Stimulated activated CD4-positive, alpha-beta T cell treated with anti-CD3 and anti-CD28 coated beads, Interleukin-2, amount 100 ng/mL, for 48 hours (primary cell): ENCODE measurements around the gene TPPP2.

Source experiments
- DNase-seq, 2 donors: peaks; one replicate each; pipeline ENCODE4 v3.0.0-alpha.2; 2020

Gene TPPP2

DNA sequence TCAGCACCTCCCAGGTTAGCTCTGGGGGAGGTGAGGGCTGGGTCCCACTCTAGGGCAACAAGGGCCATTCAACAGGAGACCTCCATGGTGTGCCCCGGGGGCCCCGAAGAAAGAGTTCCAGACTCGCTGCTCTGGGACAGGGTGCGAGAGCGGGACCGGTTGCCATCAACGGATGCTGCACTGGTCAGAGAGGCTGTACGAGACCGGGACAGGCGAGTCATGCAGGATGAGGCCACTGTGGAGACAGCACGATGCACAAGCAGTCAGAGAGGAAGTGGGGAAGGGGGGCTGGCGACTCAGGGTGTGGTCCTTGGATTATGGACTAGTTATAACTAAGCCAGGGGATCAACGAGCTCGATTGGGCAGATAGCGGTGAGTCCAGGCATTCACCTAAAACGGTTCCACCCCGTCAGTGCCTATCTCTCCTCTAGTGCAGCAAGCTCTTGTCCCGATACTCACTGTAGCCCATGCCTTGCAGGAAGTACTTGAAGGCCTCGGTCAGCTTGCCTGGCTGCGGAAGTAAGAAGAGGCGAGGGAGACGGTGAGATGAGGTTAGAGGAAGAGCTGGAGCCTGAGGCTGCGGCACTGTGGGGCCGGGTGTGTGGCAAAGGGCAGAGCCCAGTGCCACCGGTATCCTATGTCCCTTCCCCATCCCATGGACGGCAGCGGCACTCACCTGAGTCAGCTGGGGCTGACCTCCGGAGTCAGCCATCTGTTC lies 12.3 kb upstream of the TPPP2 start:
- no peak for DNase-seq

DNA sequence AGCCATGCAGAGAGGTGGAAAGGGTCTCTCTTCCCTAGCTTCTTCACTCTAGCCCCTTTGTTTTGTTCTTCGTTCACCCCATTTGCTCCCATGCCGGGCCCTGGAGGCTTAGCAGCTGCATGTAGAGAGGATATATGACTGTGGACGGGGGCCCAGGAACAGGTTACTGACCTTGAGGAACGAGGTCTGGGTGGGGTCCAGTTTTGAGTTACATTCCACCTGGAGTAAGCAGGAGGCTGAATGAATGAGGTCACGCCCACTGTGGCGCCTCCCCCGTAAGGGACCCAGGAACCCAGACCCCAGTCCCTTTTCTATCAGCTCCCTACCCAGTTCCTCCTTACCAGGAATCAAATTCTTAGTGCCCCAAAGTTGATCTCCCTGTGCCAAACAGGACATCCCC lies 11.7 kb upstream of the TPPP2 start:
- no peak for DNase-seq

- no peak for DNase-seq
These were observed 11.2 kb upstream of the TPPP2 start for GRCh38 chr14:21018781-21019180.

- no peak for DNase-seq
These were observed 10.7 kb upstream of the TPPP2 start for GRCh38 chr14:21019366-21019765.

DNA sequence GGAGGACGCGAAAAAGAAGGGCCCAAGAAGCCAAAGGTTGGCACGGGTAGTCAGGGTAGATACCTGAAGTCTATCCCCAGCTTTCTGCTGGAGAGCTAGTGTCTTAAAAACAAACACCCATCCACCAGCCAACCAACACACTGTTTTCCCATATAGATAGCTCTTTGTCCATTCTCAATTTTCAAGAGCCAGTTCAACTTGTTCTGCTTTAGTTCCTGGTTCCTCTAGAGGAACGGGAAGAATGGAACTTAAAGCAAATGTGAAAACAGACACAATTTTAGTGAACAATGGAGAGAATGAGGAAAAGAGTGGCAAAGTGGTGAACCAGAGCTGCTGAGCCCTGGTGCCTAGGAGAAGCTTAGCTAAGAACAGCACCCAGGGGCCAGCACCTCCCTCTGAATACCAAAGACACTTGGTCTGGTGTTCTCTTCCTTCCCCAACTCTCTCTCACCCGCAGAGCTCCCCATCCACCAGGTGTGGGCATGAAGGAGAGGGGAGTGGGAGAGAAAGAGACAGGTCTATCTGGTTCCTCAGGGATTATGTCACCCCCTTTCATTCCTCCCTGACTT lies 9.0 kb upstream of the TPPP2 start:
- DNase-seq: no peak

DNA sequence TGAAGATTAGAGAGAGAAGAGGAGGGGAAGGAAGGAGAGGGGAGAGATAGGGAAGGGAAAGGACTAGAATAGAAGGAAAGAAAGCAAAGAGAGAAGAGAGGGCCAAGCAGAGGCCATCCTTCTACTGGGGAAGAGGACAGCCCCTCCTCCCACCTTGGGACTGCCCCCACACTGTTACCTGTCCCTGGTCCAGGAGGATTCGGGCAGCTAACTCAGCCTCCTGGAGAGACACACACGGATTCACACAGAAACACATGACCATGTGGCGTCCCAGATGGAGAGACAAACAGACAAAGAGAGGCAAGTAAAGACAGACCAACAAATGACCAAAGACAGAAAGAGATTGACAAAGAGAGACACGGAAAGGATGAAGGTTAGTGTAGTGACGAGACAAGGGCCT lies 7.3 kb upstream of the TPPP2 start:
- no peak for DNase-seq

GRCh38 chr14:21023174-21023573 lies 6.8 kb upstream of the TPPP2 start:
- DNase-seq: no peak

GRCh38 chr14:21023817-21024584 lies 6.0 kb upstream of the TPPP2 start:
- peak in 1 of 2 donors; percentile 8 for DNase-seq

DNA sequence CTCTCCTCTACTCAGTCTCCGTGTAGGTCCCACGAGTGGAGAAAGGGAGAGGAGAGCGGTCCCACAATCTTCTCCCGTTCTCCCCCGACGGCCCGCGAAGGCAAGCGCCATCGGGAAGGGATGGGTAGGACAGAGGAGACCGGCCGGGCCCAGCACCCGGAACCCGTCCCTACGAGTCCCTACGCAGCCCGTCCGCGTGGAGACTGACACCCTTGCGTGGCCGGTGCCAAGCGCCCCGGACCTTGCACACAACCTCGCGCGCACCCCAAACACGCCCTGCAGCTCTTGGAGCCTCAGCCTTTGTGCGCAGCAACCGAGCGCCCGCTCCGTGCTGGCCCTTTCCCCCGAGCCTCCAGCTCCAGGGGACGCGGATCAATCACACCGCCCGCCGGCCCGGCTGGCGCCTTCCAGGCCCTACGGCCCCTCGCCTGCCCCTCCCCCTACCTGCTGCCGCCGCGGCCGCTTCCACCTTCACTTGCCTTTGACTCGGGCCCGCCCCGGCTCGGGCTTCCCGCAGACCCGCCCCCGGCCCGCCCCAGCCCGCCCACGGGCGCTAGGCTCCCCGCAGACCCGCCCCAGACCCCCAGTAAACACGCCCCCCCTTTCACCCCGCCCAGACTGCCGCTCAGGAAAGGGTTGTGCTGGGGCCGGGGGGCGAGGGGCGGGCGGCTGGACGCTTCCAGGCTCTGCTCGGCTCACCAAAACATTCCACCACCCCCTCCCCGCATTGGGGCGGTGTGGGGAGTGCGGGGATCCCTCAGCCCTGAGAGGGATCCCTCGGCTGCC lies 5.2 kb upstream of the TPPP2 start, which contains the start of gene NDRG2:
Gene NDRG2, minus strand, starts transcription at position 477 of the 786 bp plus-strand sequence. CDS start 1,746 bp downstream, outside the sequence.
- peak; percentile 40 to 59 for DNase-seq

DNA sequence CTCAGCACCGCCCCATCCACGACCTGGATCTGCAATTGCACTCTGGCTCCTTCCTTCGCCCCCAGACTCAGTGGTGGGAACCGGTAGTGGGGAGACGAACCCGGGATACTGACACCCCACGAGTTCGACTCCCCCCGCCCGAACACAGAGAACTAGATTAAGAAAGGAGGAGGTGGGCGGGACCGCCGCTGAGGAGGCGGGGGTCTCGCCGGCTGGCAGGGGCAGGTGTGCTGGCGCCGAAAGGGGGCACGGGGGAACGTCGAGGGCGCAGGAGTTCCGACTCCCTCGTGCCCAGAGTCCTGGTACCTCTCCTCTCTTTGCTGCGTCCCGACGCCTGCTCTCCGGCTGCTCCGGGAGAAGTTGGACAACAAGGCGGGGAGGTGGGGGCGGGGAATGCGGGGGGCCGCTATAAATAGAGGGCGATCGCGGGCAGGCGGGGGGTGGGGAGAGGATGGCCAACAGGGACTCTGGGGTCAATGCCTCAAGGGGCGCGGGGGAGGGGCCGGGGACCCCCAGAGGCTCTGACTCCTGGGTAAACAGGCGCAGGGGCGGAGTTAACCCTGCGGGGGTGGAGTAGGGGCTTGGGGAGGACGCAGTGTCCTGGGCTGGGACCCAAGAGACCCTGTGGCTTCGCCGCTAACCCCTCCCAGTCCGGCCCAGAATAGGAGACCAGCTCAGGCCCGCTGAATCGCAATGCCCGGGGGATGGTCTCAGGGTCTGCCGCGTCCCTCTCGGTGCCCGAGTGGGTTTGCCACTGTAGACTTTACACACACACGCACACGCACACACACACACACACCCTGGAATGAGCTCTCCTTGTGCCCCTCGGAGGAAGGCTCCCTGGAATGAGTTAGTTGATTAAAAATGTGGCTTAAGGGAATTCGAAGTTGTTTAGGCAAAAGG lies 4.4 kb upstream of the TPPP2 start:
- DNase-seq: no peak

DNA sequence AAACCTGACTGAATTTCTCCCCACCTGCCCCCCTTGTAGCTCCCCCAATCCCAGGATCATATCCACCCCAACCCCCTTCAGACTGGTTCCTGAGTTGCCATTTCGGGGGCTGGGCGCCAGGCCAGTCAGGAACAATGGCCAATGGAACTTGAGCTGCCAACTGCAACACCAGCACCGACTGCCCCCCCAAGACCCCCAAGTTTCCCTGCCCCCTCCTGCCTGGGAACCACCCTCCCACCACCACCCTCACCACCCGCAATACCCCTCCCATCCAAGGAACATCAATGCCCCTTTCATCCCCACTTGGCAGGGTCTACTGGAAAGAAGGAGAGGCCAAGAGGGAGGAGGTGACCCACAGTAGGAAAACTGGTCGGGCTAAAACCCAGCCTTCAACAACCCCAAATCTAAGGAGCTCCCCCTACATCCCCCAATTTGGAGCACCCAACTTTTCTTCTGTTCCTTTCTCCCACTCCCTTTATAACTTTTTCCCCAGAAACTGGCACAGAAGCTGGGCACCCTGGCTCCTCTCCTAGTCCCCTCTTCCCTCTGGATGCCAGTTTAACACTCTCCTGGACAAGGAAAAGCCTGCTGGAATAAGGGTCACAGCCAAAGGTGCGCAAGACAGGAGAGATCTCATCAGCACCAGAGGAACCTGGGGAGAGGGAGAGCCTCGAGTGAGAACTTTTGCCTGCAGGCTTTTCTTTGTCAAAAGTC lies 3.6 kb upstream of the TPPP2 start:
- no peak for DNase-seq

GRCh38 chr14:21026988-21027315 lies 3.1 kb upstream of the TPPP2 start:
- DNase-seq: no peak

DNA sequence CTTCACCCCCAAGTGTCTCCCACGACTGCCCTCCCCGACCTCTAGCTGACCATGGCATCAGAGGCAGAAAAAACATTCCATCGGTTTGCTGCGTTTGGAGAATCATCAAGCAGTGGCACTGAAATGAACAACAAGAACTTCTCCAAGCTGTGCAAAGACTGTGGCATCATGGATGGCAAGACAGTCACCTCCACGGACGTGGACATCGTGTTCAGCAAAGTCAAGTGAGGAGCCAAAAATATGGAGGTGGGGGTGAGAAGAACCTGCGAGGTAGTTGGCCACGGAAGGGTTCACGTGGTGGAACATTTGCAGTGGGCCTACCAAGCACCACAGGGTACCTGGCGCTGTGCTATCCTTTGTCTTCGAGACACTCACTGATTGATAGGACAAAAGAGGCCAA lies 514 bp downstream of the TPPP2 start:
- no peak for DNase-seq

DNA sequence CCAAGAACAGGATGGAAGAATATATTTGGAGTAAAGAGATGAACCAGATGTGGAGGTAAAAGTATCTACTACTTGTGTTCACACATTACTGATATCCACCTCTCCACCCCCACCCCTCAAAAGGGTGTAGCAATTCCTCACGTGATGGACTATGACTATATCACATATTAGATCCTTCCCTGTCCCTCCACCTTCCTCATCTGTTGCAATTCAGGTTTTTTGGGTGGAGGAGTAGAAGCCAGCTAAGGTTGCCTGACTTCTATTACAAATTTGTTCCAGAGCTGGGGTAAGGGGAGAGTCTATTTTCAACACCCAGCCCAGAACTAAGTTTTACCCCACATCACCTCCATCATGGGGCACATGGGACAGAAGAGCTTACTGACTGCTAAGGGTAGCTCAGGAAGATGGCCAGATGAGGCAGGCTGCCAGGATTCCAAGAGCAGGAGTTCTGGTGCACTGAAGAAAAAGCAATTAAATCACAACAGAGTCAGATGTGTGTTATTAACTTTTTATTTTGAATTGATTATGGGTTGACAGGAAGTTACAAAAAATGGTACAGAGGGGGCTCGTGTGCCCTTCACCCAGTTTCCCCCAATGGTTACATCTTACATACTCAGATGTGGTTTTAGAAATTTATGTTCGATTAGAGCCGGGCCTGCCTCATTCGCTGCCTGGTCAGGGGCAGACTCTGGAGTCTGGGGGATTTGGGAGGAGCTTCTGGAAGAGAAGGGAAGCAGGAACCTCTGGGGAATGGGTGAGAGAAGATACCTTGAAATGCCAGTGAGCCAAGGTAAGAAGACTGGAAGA lies 2.5 kb downstream of the TPPP2 start:
- no peak for DNase-seq

DNA sequence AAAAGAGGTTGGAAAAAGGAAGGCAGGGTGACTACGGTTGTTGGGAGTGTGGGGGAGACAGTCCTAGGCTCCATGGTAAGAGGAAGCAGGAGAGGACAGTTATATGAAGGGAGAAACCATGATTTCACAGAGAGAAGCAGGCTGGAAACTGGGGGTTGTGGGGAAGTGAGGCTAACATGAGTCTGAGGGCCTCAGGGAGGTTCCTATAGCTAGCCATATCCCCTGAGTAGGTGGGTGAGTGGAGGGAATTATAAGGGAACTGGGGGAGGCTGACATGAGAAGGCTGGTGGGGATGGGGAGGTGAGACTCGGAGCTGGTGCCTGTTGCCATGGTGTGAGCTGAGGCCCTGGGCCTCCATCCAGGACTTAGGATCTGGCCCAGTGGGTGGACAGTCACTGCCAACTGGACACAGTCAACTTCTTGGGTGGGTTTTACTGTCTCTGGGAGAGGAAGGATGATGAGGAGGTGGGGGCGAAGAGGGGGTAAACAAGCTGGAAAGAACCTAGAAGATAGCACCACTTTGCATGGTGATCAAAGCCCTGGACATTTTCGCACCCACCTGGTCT lies 3.2 kb downstream of the TPPP2 start:
- no peak for DNase-seq

GRCh38 chr14:21034707-21035106 lies 4.7 kb downstream of the TPPP2 start, which contains the start of gene RNASE13:
TSS of gene RNASE13 (minus strand) at chr14:21034807. CDS start at chr14:21034288, 519 bp downstream.
- no peak for DNase-seq

GRCh38 chr14:21036751-21037150 lies 6.7 kb downstream of the TPPP2 start:
- no peak for DNase-seq

GRCh38 chr14:21037156-21037555 lies 7.1 kb downstream of the TPPP2 start:
- DNase-seq: no peak

DNA sequence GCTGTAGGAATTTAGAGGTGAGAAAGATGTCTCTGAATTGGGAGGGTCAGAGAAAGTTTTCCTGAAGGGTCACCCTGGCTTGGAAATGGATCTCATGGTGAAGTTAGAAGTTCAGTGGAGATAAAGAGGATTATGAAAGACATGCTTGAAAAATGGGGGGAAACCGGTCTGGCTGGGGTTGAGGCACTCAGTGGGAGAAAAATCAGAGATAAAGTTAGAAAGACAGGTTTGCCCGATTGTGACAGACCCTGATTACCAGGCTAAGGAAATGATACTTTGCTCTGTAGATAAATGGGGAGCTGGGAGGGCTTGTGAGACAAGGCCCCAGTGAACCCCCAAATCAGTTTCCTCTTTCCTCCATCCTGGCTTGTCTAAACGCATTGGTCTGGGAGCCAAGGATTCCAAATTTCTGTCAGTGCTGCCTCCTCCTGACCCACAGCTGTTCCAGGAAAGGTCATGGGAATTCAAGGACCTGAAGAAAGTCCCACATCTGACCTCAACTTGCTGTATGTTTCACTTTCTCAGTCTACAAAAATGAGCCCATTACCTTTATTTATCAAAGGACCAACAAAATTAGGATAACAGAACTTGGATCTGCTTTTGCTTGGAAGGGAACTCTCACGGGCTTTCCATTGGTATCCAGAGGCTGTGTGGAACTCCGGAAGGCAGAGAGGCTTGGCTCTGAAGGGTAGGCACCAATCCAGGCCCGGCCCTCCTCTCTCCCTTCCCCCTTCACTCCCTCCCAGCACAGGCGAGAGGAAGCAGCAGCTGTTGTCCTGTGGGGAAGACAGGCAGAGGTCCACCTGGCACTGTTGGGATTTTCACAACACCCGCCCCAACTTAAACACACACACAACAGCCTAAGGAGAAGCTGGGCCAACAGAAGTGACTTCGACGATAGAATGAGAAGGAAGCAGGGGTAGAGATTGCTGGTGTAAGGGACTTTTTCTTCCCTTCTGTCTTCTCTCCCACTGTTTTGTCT lies 8.7 kb downstream of the TPPP2 start:
- no peak for DNase-seq
